ENCODE measurements around the gene GH2.

DNA sequence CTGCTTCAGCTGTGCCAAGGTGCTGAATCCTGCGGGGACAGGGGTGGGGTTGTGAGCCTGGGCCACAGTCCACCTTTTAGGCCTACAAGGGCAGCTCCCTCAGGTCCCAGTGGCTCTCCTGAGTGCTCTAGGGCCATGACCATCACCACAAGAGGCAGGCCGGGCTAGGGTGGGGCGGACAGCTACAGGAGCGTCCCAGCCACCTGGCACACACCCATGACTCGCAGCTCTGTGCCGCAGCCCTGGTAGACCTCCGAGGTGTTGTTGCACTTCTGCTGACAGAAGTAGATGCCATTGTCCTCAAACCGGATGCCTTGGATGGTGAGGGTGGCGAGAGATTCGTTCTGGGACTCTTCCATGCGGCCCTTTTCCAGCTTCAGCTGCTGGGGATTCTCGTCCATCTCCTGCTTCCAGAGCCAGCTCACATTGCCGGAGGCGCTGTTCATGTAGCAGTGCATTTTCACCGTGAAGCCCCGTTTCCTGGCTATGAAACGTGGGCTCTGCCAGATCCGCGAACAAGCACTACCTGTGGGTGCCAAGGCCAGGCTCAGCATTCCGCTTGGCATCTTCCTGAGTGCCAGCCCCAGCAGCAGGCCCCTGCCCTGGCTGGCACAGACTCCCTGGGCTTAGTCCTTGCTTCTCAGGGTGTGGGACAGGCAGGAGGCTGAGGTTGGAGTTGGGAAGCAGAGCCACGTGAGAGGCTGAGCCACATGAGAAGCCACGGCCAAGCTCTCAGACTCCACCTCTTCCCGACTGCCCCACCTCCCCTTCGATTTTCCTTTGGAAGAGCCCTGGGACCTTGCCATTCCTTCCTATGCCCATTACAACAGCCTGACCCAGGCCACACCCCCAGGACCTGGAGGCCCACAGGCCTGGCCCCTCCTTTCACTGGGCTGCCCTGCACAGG lies 48.4 kb upstream of the GH2 start:
- TF ChIP-seq EZH2 (IDR thresholded peaks at IDR 0.05; ENCODE audit: insufficient read depth, poor library complexity, severe bottlenecking) (no peak), EZH2phosphoT487 (IDR thresholded peaks at IDR 0.05; ENCODE audit: insufficient read depth, low read depth) (no peak)
